GM12874 (cell line): ENCODE data around the gene HCK.

Experiments used
- CTCF ChIP-seq: IDR thresholded peaks from 2 replicates; pipeline ENCODE4 v1.5.1; 2011; ENCODE audit warnings: low read depth, mild to moderate bottlenecking, control low read depth, low read length, moderate library complexity; ENCODE audit not compliant: insufficient read depth

Gene HCK

GRCh38 chr20:32116079-32116521, 64.1 kb downstream of the HCK start:
- no peak for TF ChIP-seq CTCF

- no peak for TF ChIP-seq CTCF
These were observed 67.7 kb downstream of the HCK start for GRCh38 chr20:32119734-32120133.

- no peak for TF ChIP-seq CTCF
These were observed 71.0 kb downstream of the HCK start for GRCh38 chr20:32123088-32123487.

GRCh38 chr20:32124916-32125454, 72.9 kb downstream of the HCK start:
- TF ChIP-seq CTCF, result no peak

- no peak for TF ChIP-seq CTCF
These were observed 73.5 kb downstream of the HCK start for GRCh38 chr20:32125506-32125905.

GRCh38 chr20:32126919-32127318, 74.9 kb downstream of the HCK start:
- TF ChIP-seq CTCF, result no peak

GRCh38 chr20:32127347-32127746, 75.3 kb downstream of the HCK start:
- no peak for TF ChIP-seq CTCF
